K562 (cell line): ENCODE measurements around the gene SAMD11. TPM values are rescaled to one million over a fixed set of nuclear protein-coding genes. Genes with fewer than 3 reads are reported as not detected.
A peak's percentile ranks its signal among the peaks of the same experiment; 100 is the strongest.

Experiments used
- CHD1 ChIP-seq: fragments of 200-600 bp; sonication (generic); IDR thresholded peaks from one replicate; pipeline ENCODE4 v1.6.1; 2012; ENCODE audit warnings: mild to moderate bottlenecking, moderate library complexity, low read length, inconsistent platforms
- GATAD2B ChIP-seq: fragments of 450-650 bp; IDR thresholded peaks from 2 replicates; pipeline ENCODE4 v1.6.1; 2017; ENCODE audit warnings: mild to moderate bottlenecking, borderline replicate concordance
- LARP7 ChIP-seq: fragments of 450-650 bp; IDR thresholded peaks from 2 replicates; pipeline ENCODE4 v1.6.1; 2016
- NFRKB ChIP-seq: fragments of 450-650 bp; IDR thresholded peaks from 2 replicates; pipeline ENCODE4 v1.6.1; 2016; ENCODE audit warnings: low read depth
- PHF8 ChIP-seq: fragments of 200-600 bp; sonication (generic); IDR thresholded peaks from 2 replicates; pipeline ENCODE4 v1.6.1; 2012; ENCODE audit warnings: mixed run types, mild to moderate bottlenecking, inconsistent platforms, low read length, moderate library complexity, borderline replicate concordance
- RHOXF2B ChIP-seq: fragments of 250-450 bp; sonication (Bioruptor Pico); conservative IDR thresholded peaks from 2 replicates; pipeline ENCODE4 v1.5.1; 2021
- SIN3B ChIP-seq: fragments of 450-650 bp; IDR thresholded peaks from 2 replicates; pipeline ENCODE4 v1.6.1; 2017; ENCODE audit warnings: low read depth, mild to moderate bottlenecking, moderate library complexity
- SIX5 ChIP-seq, 2 experiments: IDR thresholded peaks; 2 replicates each; pipeline ENCODE4 v1.6.1; 2011; ENCODE audit warnings: low read length in 2 of 2, borderline replicate concordance in 1 of 2, low read depth in 1 of 2, mild to moderate bottlenecking in 1 of 2, moderate library complexity in 1 of 2; ENCODE audit not compliant: insufficient read depth in 1 of 2
- TGIF2 ChIP-seq: sonication (generic); formaldehyde crosslinking; IDR thresholded peaks from 2 replicates; pipeline ENCODE4 v1.8.1; 2022; ENCODE audit warnings: mild to moderate bottlenecking, missing genetic modification reagents, moderate library complexity
- ZNF318 ChIP-seq, 2 experiments: fragments of 450-650 bp; IDR thresholded peaks; 2 replicates each; pipeline ENCODE4 v1.6.1; 2016; ENCODE audit warnings: mild to moderate bottlenecking in 2 of 2, borderline replicate concordance in 1 of 2, low read depth in 1 of 2, moderate library complexity in 1 of 2
- ZNF41 ChIP-seq: fragments of 250-450 bp; sonication (Bioruptor Pico); conservative IDR thresholded peaks from 2 replicates; pipeline ENCODE4 v1.4.0; 2020; ENCODE audit warnings: mild to moderate bottlenecking
- ZNF561 ChIP-seq: fragments of 450-650 bp; formaldehyde crosslinking; conservative IDR thresholded peaks from 2 replicates; pipeline ENCODE4 v1.4.0; 2020; ENCODE audit warnings: mild to moderate bottlenecking, moderate library complexity
- ZNF583 ChIP-seq: fragments of 250-450 bp; sonication (Bioruptor Pico); IDR thresholded peaks from 2 replicates; pipeline ENCODE4 v1.4.0; 2020
- polyA plus RNA-seq, 8 experiments: library from polyadenylated mRNA; depleted of rRNA in 4 of 8; stranded (reverse) in 5 of 8; unstranded in 3 of 8; fragments of >200 nt; fragmentation: Nextera tagmentation in 2 of 8; fragmentation: Illumina TruSeq in 1 of 8; extraction: Ambion mirVana in 2 of 8; extraction: Trizol in 1 of 8; gene quantifications; 2 replicates each; pipeline versions ENCODE4 v1.2.1 to v1.2.3, GENCODE V29; 2011 to 2014; ENCODE audit warnings: inconsistent platforms in 1 of 8, missing spikeins in 1 of 8
- total RNA-seq, 7 experiments: library from RNA; depleted of rRNA in 6 of 7; stranded (reverse); fragments of >200 nt in 6 of 7; fragmentation: Illumina TruSeq in 2 of 7; extraction: Trizol in 2 of 7; gene quantifications; 2 replicates each; pipeline versions ENCODE4 v1.2.1 to v1.2.3, GENCODE V29; 2011 to 2021; ENCODE audit warnings: low replicate concordance in 1 of 7
- TF ChIP-seq, protein P1 (sequence below): sonication (generic); formaldehyde crosslinking; IDR thresholded peaks from 2 replicates; pipeline ENCODE4 v1.8.1; 2023; ENCODE audit warnings: mild to moderate bottlenecking, missing genetic modification reagents
- TF ChIP-seq, protein P2 (sequence below): fragments of 200-800 bp; sonication (Bioruptor generic); IDR thresholded peaks from 2 replicates; pipeline ENCODE4 v1.6.1; 2017; ENCODE audit warnings: missing genetic modification characterization, missing compliant biosample characterization
- TF ChIP-seq, protein P3 (sequence below): sonication (generic); formaldehyde crosslinking; IDR thresholded peaks from 2 replicates; pipeline ENCODE4 v1.8.0; 2022; ENCODE audit warnings: missing genetic modification reagents, mild to moderate bottlenecking, moderate library complexity, borderline replicate concordance

Gene SAMD11
- total and polyA plus RNA-seq, 9 of the 15 experiments (the other 6 are each of a cell fraction or from before 2014, with no cell fraction given) = 0.07 to 0.82 (median 0.11) TPM; not detected in 2

DNA sequence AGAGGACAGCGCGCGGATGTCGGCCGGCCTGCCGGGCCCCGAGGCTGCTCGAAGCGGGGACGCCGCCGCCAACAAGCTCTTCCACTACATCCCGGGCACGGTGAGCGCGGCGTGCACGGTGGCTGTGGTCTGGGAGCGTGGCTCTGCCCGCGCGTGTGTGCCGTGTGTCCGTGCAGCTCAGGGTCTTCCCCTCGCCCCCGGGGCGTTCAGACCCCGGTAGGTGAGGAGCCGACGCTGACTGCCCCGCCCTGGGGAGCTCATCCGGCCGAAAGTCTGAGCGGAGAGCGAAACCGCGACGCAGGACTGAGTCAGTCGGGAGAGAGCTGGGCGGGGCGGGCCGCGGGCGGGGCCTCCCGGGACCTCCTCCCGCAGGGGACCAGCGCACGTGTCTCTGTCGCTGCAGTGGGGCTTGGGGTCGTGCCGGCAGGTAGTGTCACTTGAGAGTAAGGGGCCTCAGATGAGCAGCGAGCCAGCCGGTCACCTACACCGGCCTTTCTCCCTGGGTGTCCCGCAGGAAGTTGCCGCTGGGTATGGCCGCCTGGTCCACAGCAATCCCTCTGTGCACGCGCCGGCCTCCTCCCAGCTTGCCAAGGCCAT, 43.1 kb downstream of the SAMD11 start (continued):
- TF ChIP-seq GATAD2B = no peak
- no peak for TF ChIP-seq ZNF41 (CRISPR knock-in tag)
- TF ChIP-seq SIX5 (IDR thresholded peaks at IDR 0.05; ENCODE audit: borderline replicate concordance in 1 of 2, insufficient read depth in 1 of 2, low read depth in 1 of 2, low read length in 2 of 2) = no peak
- TF ChIP-seq, protein P1, sequence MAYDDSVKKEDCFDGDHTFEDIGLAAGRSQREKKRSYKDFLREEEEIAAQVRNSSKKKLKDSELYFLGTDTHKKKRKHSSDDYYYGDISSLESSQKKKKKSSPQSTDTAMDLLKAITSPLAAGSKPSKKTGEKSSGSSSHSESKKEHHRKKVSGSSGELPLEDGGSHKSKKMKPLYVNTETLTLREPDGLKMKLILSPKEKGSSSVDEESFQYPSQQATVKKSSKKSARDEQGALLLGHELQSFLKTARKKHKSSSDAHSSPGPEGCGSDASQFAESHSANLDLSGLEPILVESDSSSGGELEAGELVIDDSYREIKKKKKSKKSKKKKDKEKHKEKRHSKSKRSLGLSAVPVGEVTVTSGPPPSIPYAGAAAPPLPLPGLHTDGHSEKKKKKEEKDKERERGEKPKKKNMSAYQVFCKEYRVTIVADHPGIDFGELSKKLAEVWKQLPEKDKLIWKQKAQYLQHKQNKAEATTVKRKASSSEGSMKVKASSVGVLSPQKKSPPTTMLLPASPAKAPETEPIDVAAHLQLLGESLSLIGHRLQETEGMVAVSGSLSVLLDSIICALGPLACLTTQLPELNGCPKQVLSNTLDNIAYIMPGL = no peak
- no peak for TF ChIP-seq ZNF561 (CRISPR knock-in tag)
- no peak for TF ChIP-seq LARP7
- TF ChIP-seq SIN3B = no peak
- no peak for TF ChIP-seq ZNF583 (CRISPR knock-in tag)
- TF ChIP-seq, protein P2, sequence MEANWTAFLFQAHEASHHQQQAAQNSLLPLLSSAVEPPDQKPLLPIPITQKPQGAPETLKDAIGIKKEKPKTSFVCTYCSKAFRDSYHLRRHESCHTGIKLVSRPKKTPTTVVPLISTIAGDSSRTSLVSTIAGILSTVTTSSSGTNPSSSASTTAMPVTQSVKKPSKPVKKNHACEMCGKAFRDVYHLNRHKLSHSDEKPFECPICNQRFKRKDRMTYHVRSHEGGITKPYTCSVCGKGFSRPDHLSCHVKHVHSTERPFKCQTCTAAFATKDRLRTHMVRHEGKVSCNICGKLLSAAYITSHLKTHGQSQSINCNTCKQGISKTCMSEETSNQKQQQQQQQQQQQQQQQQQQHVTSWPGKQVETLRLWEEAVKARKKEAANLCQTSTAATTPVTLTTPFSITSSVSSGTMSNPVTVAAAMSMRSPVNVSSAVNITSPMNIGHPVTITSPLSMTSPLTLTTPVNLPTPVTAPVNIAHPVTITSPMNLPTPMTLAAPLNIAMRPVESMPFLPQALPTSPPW = no peak; the same call in 1 of the 2 replicates
- no peak for TF ChIP-seq TGIF2 (CRISPR knock-in tag)
- TF ChIP-seq ZNF318 (IDR thresholded peaks at IDR 0.05; ENCODE audit: borderline replicate concordance in 1 of 2, low read depth in 1 of 2) = no peak
- TF ChIP-seq PHF8 = peak; percentile 76; the same call in 1 of the 2 replicates
- TF ChIP-seq RHOXF2B (CRISPR knock-in tag) = no peak
- TF ChIP-seq, protein P3, sequence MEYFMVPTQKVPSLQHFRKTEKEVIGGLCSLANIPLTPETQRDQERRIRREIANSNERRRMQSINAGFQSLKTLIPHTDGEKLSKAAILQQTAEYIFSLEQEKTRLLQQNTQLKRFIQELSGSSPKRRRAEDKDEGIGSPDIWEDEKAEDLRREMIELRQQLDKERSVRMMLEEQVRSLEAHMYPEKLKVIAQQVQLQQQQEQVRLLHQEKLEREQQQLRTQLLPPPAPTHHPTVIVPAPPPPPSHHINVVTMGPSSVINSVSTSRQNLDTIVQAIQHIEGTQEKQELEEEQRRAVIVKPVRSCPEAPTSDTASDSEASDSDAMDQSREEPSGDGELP (CRISPR knock-in tag) = peak; percentile 57
- peak; percentile 35 for TF ChIP-seq CHD1
- TF ChIP-seq NFRKB = no peak
